Spleen (tissue), 11 donors: ENCODE results near the gene RPL27A. TPM values are rescaled to one million over a fixed set of nuclear protein-coding genes. Genes with fewer than 3 reads are reported as not detected.
A peak's percentile ranks its signal among the peaks of the same experiment; 100 is the strongest.

ENCODE experiments used
- DNase-seq: peaks from one replicate; pipeline ENCODE4 v3.0.0-alpha.2; 2020
- H3K27ac ChIP-seq, 8 donors: fragments of 200-600 bp; sonication (generic) in 7 of 8; 1 replicate in 4 of 8; 2 replicates in 4 of 8; pipeline versions ENCODE4 v1.5.0 to v1.8.0; 2016 to 2021; ENCODE audit warnings: inconsistent platforms in 4 of 8, mild to moderate bottlenecking in 4 of 8, moderate library complexity in 1 of 8
- H3K27me3 ChIP-seq, 7 donors: fragments of 200-600 bp; sonication (generic) in 6 of 7; replicated peaks in 1 of 7; 1 replicate in 4 of 7; 2 replicates in 3 of 7; pipeline versions ENCODE4 v1.5.0 to v1.8.0; 2016 to 2021; ENCODE audit warnings: inconsistent platforms in 3 of 7, mild to moderate bottlenecking in 1 of 7
- H3K36me3 ChIP-seq, 6 donors: fragments of 200-600 bp; sonication (generic) in 5 of 6; 1 replicate in 4 of 6; 2 replicates in 2 of 6; pipeline versions ENCODE4 v1.5.0 to v1.8.0; 2016 to 2021; ENCODE audit warnings: inconsistent platforms in 2 of 6
- H3K4me1 ChIP-seq, 6 donors: fragments of 200-600 bp; sonication (generic) in 5 of 6; 1 replicate in 3 of 6; 2 replicates in 3 of 6; pipeline versions ENCODE4 v1.5.0 to v1.8.0; 2016 to 2021; ENCODE audit warnings: inconsistent platforms in 3 of 6
- H3K4me3 ChIP-seq, 8 donors: fragments of 200-600 bp; sonication (generic) in 7 of 8; 1 replicate in 4 of 8; 2 replicates in 4 of 8; pipeline versions ENCODE4 v1.5.0 to v1.8.0; 2016 to 2021; ENCODE audit warnings: inconsistent platforms in 4 of 8, mild to moderate bottlenecking in 4 of 8, moderate library complexity in 2 of 8
- H3K9me3 ChIP-seq, 8 donors: fragments of 200-600 bp; sonication (generic) in 7 of 8; 1 replicate in 4 of 8; 2 replicates in 4 of 8; pipeline versions ENCODE4 v1.5.0 to v1.8.0; 2016 to 2021; ENCODE audit warnings: inconsistent platforms in 4 of 8
- CTCF ChIP-seq, 11 experiments: fragments of 200-600 bp in 7 of 11; fragments of 450-650 bp in 4 of 11; sonication (generic) in 4 of 11; IDR thresholded peaks in 8 of 11; conservative IDR thresholded peaks in 3 of 11; 1 replicate in 7 of 11; 2 replicates in 4 of 11; pipeline versions ENCODE4 v1.4.0 to v1.8.0; 2016 to 2021; ENCODE audit warnings: antibody characterized with exemption in 11 of 11, inconsistent platforms in 4 of 11, mild to moderate bottlenecking in 1 of 11
- POLR2A ChIP-seq, 3 donors: fragments of 450-650 bp; IDR thresholded peaks; one replicate each; pipeline ENCODE4 v1.5.1; 2017; ENCODE audit warnings: antibody characterized with exemption in 3 of 3, mild to moderate bottlenecking in 1 of 3
- POLR2AphosphoS5 ChIP-seq, 3 donors: sonication (generic); formaldehyde crosslinking; IDR thresholded peaks; one replicate each; pipeline ENCODE4 v1.5.1; 2017; ENCODE audit warnings: antibody characterized with exemption in 3 of 3
- WGBS, 5 donors: extraction: QIAGEN DNeasy Blood & Tissue Kit in 3 of 5; methylation state at CpG; one replicate each; pipeline versions ENCODE4 v1.1.5 to v1.1.7; 2013 to 2018; 5-methylcytosine and 5-hydroxymethylcytosine counted together
- intact Hi-C: fragments of 100-400 bp; cut with DNase I; formaldehyde crosslinking; loops from one replicate; pipeline ENCODE4 v1.15.0; 2023; ENCODE audit warnings: low total_unique reads
- polyA plus RNA-seq, 3 donors: library from polyadenylated mRNA; stranded (reverse); fragments of 200-250 nt; gene quantifications; one replicate each; pipeline ENCODE4 v1.2.1, GENCODE V29; 2013
- total RNA-seq, 7 donors: library from RNA; depleted of rRNA in 3 of 7; stranded (reverse); fragments of >200 nt in 3 of 7; fragmentation: NEBNext Ultra II Directional in 4 of 7; extraction: Animal tissue kit (Norgen Biotek cat#: 25700) in 4 of 7; gene quantifications; one replicate each; pipeline versions ENCODE4 v1.1.0 to v1.2.1, GENCODE V29; 2016 to 2021
- donor health status: healthy with polysubstance abuse.
- donor health status: DM: no; HTN: no; CAD: no; lungs with moderate emphysema.
- donor health status: DM: no; HTN: no; CAD: no.
- donor health status: Bipolar disorder and iron deficiency.
- donor health status: healthy.
- donor health status: DM: no; HTN: no; CAD: no.
- donor health status: DM: yes; HTN: yes; CAD: no.

Gene RPL27A
- total and polyA plus RNA-seq, 10 donors: 845 to 8,152 (median 1,390) TPM

DNA sequence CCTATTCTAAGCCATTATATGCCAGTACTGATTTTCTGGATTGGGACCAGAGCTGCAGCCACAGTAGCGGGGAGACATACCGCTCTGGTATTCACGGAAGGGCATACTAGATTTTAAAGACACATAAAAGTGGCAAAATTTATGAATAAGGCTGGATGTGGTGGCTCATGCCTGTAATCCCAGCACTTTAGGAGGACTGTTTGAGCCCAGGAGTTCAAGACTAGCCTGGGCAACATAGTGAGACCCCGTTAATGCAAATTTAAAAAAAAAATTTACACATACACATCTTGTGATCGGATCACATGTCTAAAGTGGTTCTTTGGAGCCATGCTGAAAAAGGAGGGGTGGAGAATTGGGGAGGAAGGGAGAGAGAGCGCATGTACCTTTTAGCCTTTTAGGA lies 9.0 kb downstream of the RPL27A start:
- peaks cover 0 to 76% (median 48%) of the 10 kb centered on the region in 6 donors for H3K36me3 ChIP-seq
- DNase-seq: no peak
- intact Hi-C loops: no loop called here

GRCh38 chr11:8692417-8692816 lies 9.8 kb downstream of the RPL27A start:
- H3K27ac ChIP-seq: no peak overlapping the region
- TF ChIP-seq POLR2A (IDR thresholded peaks at IDR 0.05) (no peak), CTCF (IDR thresholded peaks at IDR 0.05 in 8 of 11, conservative IDR thresholded peaks at IDR 0.05 in 3 of 11) (no peak), POLR2AphosphoS5 (IDR thresholded peaks at IDR 0.05) (no peak)
- no peaks in the 10 kb centered on the region for H3K27me3 ChIP-seq
- H3K4me3 ChIP-seq: no peak overlapping the region
- no peaks in the 10 kb centered on the region for H3K9me3 ChIP-seq
- DNase-seq: no peak
- H3K4me1 ChIP-seq: peaks cover 5 to 37% (median 22%) of the 10 kb centered on the region in 6 donors
- WGBS, 5 donors: 57 to 80% (median 75%) methylated on average over 3 of the region's 3 CpGs
- H3K36me3 ChIP-seq: peaks cover 0 to 76% (median 50%) of the 10 kb centered on the region in 6 donors
- intact Hi-C loops: no loop called here

More for the DNA sequence above, 9.0 kb downstream of the RPL27A start:
- peaks cover 8 to 37% (median 30%) of the 10 kb centered on the region in 6 donors for H3K4me1 ChIP-seq
- no peak overlapping the region for H3K27ac ChIP-seq
- H3K27me3 ChIP-seq: no peaks in the 10 kb centered on the region
- no peak overlapping the region for H3K4me3 ChIP-seq
- 87 to 96% (median 93%) methylated on average over 6 of the region's 6 CpGs for WGBS, 5 donors
- TF ChIP-seq POLR2A (IDR thresholded peaks at IDR 0.05) (no peak), POLR2AphosphoS5 (IDR thresholded peaks at IDR 0.05) (no peak), CTCF (IDR thresholded peaks at IDR 0.05 in 8 of 11, conservative IDR thresholded peaks at IDR 0.05 in 3 of 11) (no peak)
- H3K9me3 ChIP-seq: no peaks in the 10 kb centered on the region

GRCh38 chr11:8693010-8693551 lies 10.5 kb downstream of the RPL27A start:
- Histone ChIP-seq H3K4me1 (peaks cover 3 to 30% (median 15%) of the 10 kb centered on the region in 6 donors), H3K27ac (no peak overlapping the region), H3K9me3 (no peaks in the 10 kb centered on the region), H3K27me3 (no peaks in the 10 kb centered on the region), H3K36me3 (peaks cover 0 to 80% (median 53%) of the 10 kb centered on the region in 6 donors), H3K4me3 (no peak overlapping the region)
- DNase-seq: no peak
- intact Hi-C loops: no loop called here
- no peak for TF ChIP-seq CTCF (IDR thresholded peaks at IDR 0.05 in 8 of 11, conservative IDR thresholded peaks at IDR 0.05 in 3 of 11)
- no peak for TF ChIP-seq POLR2AphosphoS5 (IDR thresholded peaks at IDR 0.05)
- no peak for TF ChIP-seq POLR2A (IDR thresholded peaks at IDR 0.05)
- WGBS, 5 donors: 92 to 98% (median 96%) methylated on average over 6 of the region's 6 CpGs

- Histone ChIP-seq H3K4me1 (peaks cover 0 to 29% (median 11%) of the 10 kb centered on the region in 6 donors), H3K4me3 (no peak overlapping the region), H3K9me3 (no peaks in the 10 kb centered on the region), H3K27ac (peak overlapping the region in 1 of 8 donors; percentile 14), H3K27me3 (no peaks in the 10 kb centered on the region), H3K36me3 (peaks cover 0 to 85% (median 55%) of the 10 kb centered on the region in 6 donors)
- WGBS, 5 donors: 91 to 95% (median 93%) methylated on average over 7 of the region's 7 CpGs
- DNase-seq: no peak
- intact Hi-C loops: no loop called here
- TF ChIP-seq CTCF (IDR thresholded peaks at IDR 0.05 in 8 of 11, conservative IDR thresholded peaks at IDR 0.05 in 3 of 11): no peak
- TF ChIP-seq POLR2A (IDR thresholded peaks at IDR 0.05): no peak
- TF ChIP-seq POLR2AphosphoS5 (IDR thresholded peaks at IDR 0.05): no peak
Measured at GRCh38 chr11:8693555-8693954, 11.0 kb downstream of the RPL27A start.
